Activated T-cell treated with anti-CD3 and anti-CD28 coated beads, Interleukin-2, amount 50 U/mL, for 4 hours (primary cell): ENCODE data around the gene PXYLP1. TPM values are rescaled to one million over a fixed set of nuclear protein-coding genes. Genes with fewer than 3 reads are reported as not detected.

Source experiments
- ATAC-seq, 2 donors: fragments of 200-7000 bp; cut with Tn5 transposase; one replicate each; pipeline ENCODE4 v1.10.0; 2021
- DNase-seq: peaks from one replicate; pipeline ENCODE4 v3.0.0-alpha.2; 2020
- H3K27me3 Mint-ChIP-seq: one replicate; pipeline ENCODE4 v1.8.0; 2021; ENCODE audit warnings: low read depth, mixed read lengths
- H3K36me3 Mint-ChIP-seq: one replicate; pipeline ENCODE4 v1.8.0; 2022; ENCODE audit warnings: mixed read lengths; ENCODE audit not compliant: insufficient read depth
- H3K4me1 Mint-ChIP-seq: one replicate; pipeline ENCODE4 v1.8.0; 2021; ENCODE audit warnings: low read depth, mixed read lengths
- H3K4me3 Mint-ChIP-seq: one replicate; pipeline ENCODE4 v1.8.0; 2021; ENCODE audit warnings: mild to moderate bottlenecking, moderate library complexity, mixed read lengths
- H3K9me3 Mint-ChIP-seq: one replicate; pipeline ENCODE4 v1.8.0; 2021; ENCODE audit warnings: mixed read lengths
- total RNA-seq, 3 donors: library from RNA; stranded (reverse); gene quantifications; one replicate each; pipeline ENCODE4 v1.2.1, GENCODE V29; 2021

Gene PXYLP1
- total RNA-seq, 3 donors from 2014 or later: 3.4 to 6.8 (median 6.0) TPM

GRCh38 chr3:141217389-141217788, 14.2 kb upstream of the PXYLP1 start:
- Mint-ChIP-seq H3K4me3 (no peak overlapping the region), H3K4me1 (no peaks in the 10 kb centered on the region), H3K36me3 (no peaks in the 10 kb centered on the region), H3K9me3 (no peaks in the 10 kb centered on the region), H3K27me3 (peaks cover 11% of the 10 kb centered on the region)
- DNase-seq (no peak), ATAC-seq (no peak)

- DNase-seq: no peak
- Mint-ChIP-seq H3K36me3 (no peaks in the 10 kb centered on the region), H3K27me3 (peaks cover 11% of the 10 kb centered on the region), H3K4me3 (no peak overlapping the region), H3K4me1 (no peaks in the 10 kb centered on the region), H3K9me3 (peaks cover 3% of the 10 kb centered on the region)
- ATAC-seq: no peak
Measured at GRCh38 chr3:141218162-141218835, 13.3 kb upstream of the PXYLP1 start.

DNA sequence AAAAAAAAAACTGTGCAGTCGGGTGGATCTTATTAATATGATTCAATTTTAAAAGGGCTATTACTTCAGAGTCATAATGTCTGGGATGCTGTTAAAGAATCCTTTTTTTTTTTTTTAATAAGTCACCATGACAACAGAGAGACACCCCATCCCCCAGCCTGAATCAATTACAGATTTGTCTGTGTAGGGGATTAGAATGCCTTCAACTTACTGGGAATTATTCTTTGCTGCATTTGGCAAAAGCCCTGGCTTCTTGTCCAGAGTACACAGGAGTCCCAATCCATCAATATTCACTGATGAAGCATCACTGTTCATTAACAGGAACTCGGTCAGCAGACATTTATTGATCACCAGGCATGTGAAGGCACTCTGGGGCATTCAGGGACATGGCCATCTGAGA, 12.7 kb upstream of the PXYLP1 start:
- H3K27me3 Mint-ChIP-seq: peaks cover 11% of the 10 kb centered on the region
- no peak for DNase-seq

DNA sequence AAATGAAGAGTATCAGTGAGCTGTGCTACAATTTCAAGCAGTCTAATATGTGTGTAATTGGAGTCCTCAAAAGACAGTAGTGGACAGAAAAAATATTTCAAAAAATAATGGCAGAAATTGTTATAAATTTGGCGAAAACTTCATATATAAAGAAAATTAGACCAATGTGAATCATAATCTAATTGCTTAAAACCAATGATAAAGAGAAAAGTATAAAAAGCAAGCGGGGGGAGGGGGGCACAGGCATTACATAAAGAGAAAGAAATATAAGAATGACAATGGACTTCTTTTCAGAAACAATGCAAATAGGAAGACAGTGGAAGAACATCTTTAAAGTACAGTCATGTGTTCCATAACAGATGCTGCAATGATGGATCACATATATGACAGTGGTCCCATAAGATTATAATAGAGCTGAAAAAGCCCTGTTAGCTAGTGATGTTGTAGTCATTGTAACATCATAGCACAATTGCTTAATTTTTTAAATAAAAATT, 7.9 kb upstream of the PXYLP1 start:
- ATAC-seq (no peak), DNase-seq (no peak)
- H3K4me1 Mint-ChIP-seq: no peaks in the 10 kb centered on the region
- peaks cover 15% of the 10 kb centered on the region for H3K9me3 Mint-ChIP-seq
- H3K36me3 Mint-ChIP-seq: no peaks in the 10 kb centered on the region
- peaks cover 4% of the 10 kb centered on the region for H3K27me3 Mint-ChIP-seq
- no peak overlapping the region for H3K4me3 Mint-ChIP-seq

More for the DNA sequence above, 12.7 kb upstream of the PXYLP1 start:
- H3K4me1 Mint-ChIP-seq: no peaks in the 10 kb centered on the region
- ATAC-seq: no peak
- no peak overlapping the region for H3K4me3 Mint-ChIP-seq
- H3K36me3 Mint-ChIP-seq: no peaks in the 10 kb centered on the region
- peaks cover 8% of the 10 kb centered on the region for H3K9me3 Mint-ChIP-seq

DNA sequence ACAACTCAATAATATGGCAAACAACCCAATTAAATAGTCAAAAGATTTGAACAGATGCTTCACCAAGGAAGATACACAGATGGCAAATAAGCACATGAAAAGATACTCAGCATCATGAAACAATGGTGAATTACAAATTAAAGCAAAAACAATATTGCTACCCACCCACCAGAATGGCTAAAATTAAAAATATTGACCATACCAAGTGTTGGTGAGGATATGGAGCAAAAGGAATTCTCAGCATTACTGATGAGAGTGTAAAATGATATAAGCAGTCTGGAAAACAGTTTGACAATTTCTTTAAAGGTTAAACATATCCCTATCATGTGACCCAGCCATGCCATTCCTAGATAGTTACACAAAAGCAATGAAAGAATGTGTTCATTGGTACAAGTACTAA, 5.7 kb upstream of the PXYLP1 start:
- ATAC-seq (no peak), DNase-seq (no peak)
- Mint-ChIP-seq H3K36me3 (no peaks in the 10 kb centered on the region), H3K27me3 (peaks cover 2% of the 10 kb centered on the region), H3K4me1 (peaks cover 15% of the 10 kb centered on the region), H3K9me3 (peaks cover 15% of the 10 kb centered on the region), H3K4me3 (no peak overlapping the region)

- ATAC-seq: no peak
- no peak overlapping the region for H3K4me3 Mint-ChIP-seq
- no peak for DNase-seq
- H3K27me3 Mint-ChIP-seq: peaks cover 2% of the 10 kb centered on the region
- H3K36me3 Mint-ChIP-seq: no peaks in the 10 kb centered on the region
- peaks cover 16% of the 10 kb centered on the region for H3K4me1 Mint-ChIP-seq
- H3K9me3 Mint-ChIP-seq: peaks cover 15% of the 10 kb centered on the region
Measured at GRCh38 chr3:141227216-141227615, 4.4 kb upstream of the PXYLP1 start.

- no peak for DNase-seq
- no peak overlapping the region for H3K4me3 Mint-ChIP-seq
- H3K9me3 Mint-ChIP-seq: peaks cover 15% of the 10 kb centered on the region
- no peaks in the 10 kb centered on the region for H3K36me3 Mint-ChIP-seq
- peaks cover 2% of the 10 kb centered on the region for H3K27me3 Mint-ChIP-seq
- no peak for ATAC-seq
- peaks cover 20% of the 10 kb centered on the region for H3K4me1 Mint-ChIP-seq
Measured at GRCh38 chr3:141227752-141228151, 3.9 kb upstream of the PXYLP1 start.

DNA sequence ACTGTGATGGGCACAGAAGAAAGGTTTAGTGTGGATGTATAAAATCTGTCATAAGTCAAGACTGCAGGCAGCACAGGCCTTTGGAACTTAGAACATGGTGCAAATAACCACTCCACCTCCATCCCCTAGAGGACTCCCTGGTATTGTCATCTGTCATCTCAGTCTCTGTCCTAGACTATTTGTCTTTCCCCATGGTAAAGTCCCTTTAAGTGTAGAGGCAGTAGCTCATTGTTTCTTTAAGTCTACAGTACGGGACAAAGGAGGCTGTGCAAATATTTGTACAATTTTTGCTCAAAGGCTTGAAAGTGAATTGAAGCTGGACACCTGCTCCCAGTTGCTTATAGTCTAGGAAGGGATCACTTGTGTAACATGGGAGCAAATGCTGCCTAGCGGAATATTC, 3.2 kb upstream of the PXYLP1 start:
- Mint-ChIP-seq H3K9me3 (peaks cover 11% of the 10 kb centered on the region), H3K36me3 (no peaks in the 10 kb centered on the region), H3K4me3 (no peak overlapping the region), H3K4me1 (peaks cover 21% of the 10 kb centered on the region), H3K27me3 (peaks cover 2% of the 10 kb centered on the region)
- DNase-seq: no peak
- no peak for ATAC-seq

DNA sequence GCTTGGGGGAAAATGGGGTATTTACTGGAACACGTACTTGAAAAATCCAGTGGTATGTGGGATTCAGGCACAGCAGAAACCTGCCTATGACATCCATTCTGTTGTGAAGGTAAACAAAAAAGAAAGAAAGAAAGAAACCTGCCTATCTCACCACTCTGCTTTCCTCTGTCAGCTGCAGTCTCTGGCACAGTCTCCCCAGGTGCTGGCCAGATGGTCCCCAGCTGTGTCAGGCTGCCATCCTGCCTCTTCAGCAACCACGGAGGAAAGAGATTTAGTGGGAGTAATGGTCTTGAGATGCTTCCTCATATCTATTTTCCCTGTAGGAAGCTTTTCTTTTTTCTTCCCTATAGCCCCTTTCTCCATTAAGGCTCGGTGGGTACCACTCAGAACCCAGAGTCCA, 2.5 kb upstream of the PXYLP1 start:
- H3K9me3 Mint-ChIP-seq: peaks cover 7% of the 10 kb centered on the region
- H3K36me3 Mint-ChIP-seq: no peaks in the 10 kb centered on the region
- DNase-seq (no peak), ATAC-seq (no peak)
- H3K4me3 Mint-ChIP-seq: peak overlapping the region; percentile 21
- peaks cover 2% of the 10 kb centered on the region for H3K27me3 Mint-ChIP-seq
- peaks cover 27% of the 10 kb centered on the region for H3K4me1 Mint-ChIP-seq

DNA sequence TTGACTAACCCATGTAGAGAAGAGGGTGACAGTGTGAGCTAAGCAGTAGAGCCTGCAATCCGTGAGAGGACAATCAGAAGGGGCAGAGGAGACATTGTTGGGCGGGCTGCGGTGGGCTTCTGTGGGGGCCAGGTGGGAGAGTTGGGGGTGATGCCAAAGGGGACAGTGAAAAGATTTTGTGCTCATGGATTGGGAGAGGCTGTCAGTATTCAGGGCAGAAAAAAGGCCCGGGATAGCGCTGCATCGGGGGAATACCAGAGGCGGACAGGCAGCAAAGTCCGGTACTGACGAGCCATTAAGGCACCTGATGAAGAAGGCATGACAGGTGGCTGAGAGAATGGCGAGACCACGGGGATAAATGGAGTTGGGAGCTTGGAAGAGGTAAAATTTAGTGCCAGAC, 1.3 kb upstream of the PXYLP1 start:
- H3K9me3 Mint-ChIP-seq: peaks cover 5% of the 10 kb centered on the region
- no peaks in the 10 kb centered on the region for H3K36me3 Mint-ChIP-seq
- H3K27me3 Mint-ChIP-seq: peaks cover under 1% of the 10 kb centered on the region

DNA sequence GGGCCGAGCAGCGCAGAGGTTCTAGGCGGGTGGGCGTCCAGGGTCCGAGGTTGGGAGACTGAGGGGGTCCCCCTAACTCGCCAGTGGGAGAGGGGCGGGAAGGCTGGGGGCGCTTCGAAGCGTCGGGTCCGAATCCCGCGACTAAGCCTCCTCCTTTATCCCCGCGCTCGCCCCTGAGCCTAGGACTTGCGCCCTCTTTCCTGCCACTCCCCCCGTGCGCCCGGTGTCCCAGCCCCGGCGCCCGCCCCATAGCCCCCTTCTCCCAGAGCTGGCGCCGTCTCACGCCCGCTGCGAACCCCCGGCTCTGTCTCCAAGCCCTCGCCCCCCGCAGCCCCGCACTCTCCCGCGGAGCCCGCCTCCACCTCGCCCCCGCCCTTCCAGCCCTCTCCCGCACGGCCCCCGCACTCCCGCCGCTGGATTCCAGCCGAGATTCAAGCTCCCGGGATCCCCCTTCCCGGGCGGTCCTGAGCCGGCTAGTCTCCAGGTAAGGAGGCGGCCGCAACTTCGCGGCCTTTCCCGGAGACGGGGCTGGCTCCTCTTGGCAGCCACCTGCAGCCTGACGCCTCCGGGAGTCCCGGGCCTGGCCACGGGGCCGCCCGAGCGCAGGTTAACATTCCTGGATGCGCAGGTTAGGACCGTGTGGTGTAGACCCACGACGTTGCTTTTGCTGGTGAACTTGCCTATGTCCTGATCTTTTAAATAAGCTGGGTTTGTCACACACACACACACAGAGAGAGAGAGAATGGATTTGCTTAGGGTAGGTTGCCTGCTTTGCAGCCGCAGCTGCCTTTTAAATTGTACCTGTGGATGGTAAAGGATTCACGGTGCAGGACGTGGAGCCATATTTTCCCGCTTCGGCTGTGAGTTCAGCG, 563 bp downstream of the PXYLP1 start:
- H3K36me3 Mint-ChIP-seq: no peaks in the 10 kb centered on the region
- ATAC-seq (peak; percentile 15), DNase-seq (no peak)
- no peaks in the 10 kb centered on the region for H3K9me3 Mint-ChIP-seq
- peaks cover 45% of the 10 kb centered on the region for H3K4me1 Mint-ChIP-seq
- no peaks in the 10 kb centered on the region for H3K27me3 Mint-ChIP-seq
- H3K4me3 Mint-ChIP-seq: peak overlapping the region; percentile 76

More for the DNA sequence above, 1.3 kb upstream of the PXYLP1 start:
- no peak for ATAC-seq
- DNase-seq: no peak
- Mint-ChIP-seq H3K4me3 (peak overlapping the region; percentile 90), H3K4me1 (peaks cover 37% of the 10 kb centered on the region)

GRCh38 chr3:141233457-141234161, 2.0 kb downstream of the PXYLP1 start:
- Mint-ChIP-seq H3K27me3 (no peaks in the 10 kb centered on the region), H3K9me3 (no peaks in the 10 kb centered on the region), H3K36me3 (no peaks in the 10 kb centered on the region), H3K4me1 (peaks cover 59% of the 10 kb centered on the region), H3K4me3 (no peak overlapping the region)
- no peak for DNase-seq
- ATAC-seq: no peak

GRCh38 chr3:141234283-141234682, 2.7 kb downstream of the PXYLP1 start:
- ATAC-seq: no peak
- no peak for DNase-seq
- no peak overlapping the region for H3K4me3 Mint-ChIP-seq
- H3K36me3 Mint-ChIP-seq: no peaks in the 10 kb centered on the region
- no peaks in the 10 kb centered on the region for H3K9me3 Mint-ChIP-seq
- H3K27me3 Mint-ChIP-seq: no peaks in the 10 kb centered on the region
- peaks cover 65% of the 10 kb centered on the region for H3K4me1 Mint-ChIP-seq

DNA sequence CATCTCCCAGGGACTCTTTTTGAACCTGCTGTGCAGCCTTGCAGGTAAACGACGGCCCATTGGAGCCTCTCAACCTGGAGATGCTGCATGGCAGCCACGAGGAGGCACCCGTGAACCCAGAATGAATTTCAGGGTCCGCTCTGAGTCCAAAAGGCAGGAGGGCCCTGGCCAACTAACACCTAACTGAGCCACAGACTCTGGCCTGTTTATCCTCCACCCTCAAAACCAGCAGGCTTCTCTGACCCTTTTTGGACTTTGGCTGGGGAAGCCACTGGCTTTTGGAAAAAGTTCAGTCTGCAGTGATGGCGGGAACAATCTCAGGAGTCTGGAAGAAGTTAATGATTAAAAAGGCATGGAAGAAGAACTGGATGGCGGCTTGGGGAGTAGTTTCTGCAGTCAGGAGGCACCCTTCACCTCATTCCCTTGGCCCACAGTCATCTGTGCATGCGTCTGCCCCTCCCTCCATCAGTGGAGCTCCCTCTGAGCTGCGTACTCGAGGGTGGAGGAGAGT, 4.1 kb downstream of the PXYLP1 start:
- DNase-seq: no peak
- Mint-ChIP-seq H3K27me3 (no peaks in the 10 kb centered on the region), H3K4me1 (peaks cover 58% of the 10 kb centered on the region), H3K9me3 (no peaks in the 10 kb centered on the region), H3K4me3 (no peak overlapping the region), H3K36me3 (peaks cover 2% of the 10 kb centered on the region)
- ATAC-seq: no peak
